ENCODE data around the gene SCFD2. TPM values are rescaled to one million over a fixed set of nuclear protein-coding genes. Genes with fewer than 3 reads are reported as not detected.

The SCFD2 gene
- total RNA-seq, 1 donor from 2014 or later = 17.2 TPM

- peaks cover 2% of the 10 kb centered on the region for H3K27me3 Mint-ChIP-seq (ENCODE audit: unreplicated experiment)
- no peak for DNase-seq
- no peak overlapping the region for H3K27ac Mint-ChIP-seq (ENCODE audit: unreplicated experiment)
These were observed 415.6 kb downstream of the SCFD2 start for GRCh38 chr4:52950226-52950625.

GRCh38 chr4:52949336-52949735 is 416.5 kb downstream of the SCFD2 start:
- no peak overlapping the region for H3K27ac Mint-ChIP-seq (ENCODE audit: unreplicated experiment)
- H3K27me3 Mint-ChIP-seq (ENCODE audit: unreplicated experiment) = no peaks in the 10 kb centered on the region
- peaks cover 4% of the 10 kb centered on the region for H3K9me3 Mint-ChIP-seq (ENCODE audit: unreplicated experiment)
- H3K4me3 Mint-ChIP-seq (ENCODE audit: unreplicated experiment) = no peak overlapping the region
- TF ChIP-seq CTCF (IDR thresholded peaks at IDR 0.05; ENCODE audit: partially characterized antibody, unreplicated experiment) = no peak
- DNase-seq = no peak
- H3K4me1 Mint-ChIP-seq (ENCODE audit: low read depth, unreplicated experiment) = peaks cover 36% of the 10 kb centered on the region
- H3K36me3 Mint-ChIP-seq (ENCODE audit: unreplicated experiment) = no peaks in the 10 kb centered on the region

More at GRCh38 chr4:52950226-52950625, 415.6 kb downstream of the SCFD2 start:
- Mint-ChIP-seq H3K4me1 (ENCODE audit: low read depth, unreplicated experiment) (peaks cover 42% of the 10 kb centered on the region), H3K36me3 (ENCODE audit: unreplicated experiment) (no peaks in the 10 kb centered on the region), H3K9me3 (ENCODE audit: unreplicated experiment) (peaks cover 4% of the 10 kb centered on the region), H3K4me3 (ENCODE audit: unreplicated experiment) (no peak overlapping the region)
- TF ChIP-seq CTCF (IDR thresholded peaks at IDR 0.05; ENCODE audit: partially characterized antibody, unreplicated experiment) = no peak

DNA sequence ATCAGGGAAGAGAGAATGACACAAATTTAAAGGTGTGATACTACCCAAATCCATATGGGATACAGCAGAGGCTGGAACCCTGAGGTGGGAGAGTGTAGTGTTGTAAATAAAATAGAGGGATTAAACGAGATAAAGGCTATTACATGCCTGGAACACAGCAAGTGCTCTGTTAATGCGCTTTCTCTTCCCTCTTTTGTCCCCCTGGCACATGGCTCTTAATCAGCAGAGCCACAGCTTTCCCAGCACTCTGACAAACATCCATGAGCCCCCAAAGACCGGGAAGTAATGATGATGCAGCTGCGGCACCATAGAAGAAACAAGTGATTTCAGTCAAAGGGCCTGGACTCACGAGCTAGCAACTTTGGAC is 417.8 kb downstream of the SCFD2 start:
- no peak for TF ChIP-seq CTCF (IDR thresholded peaks at IDR 0.05; ENCODE audit: partially characterized antibody, unreplicated experiment)
- no peaks in the 10 kb centered on the region for H3K36me3 Mint-ChIP-seq (ENCODE audit: unreplicated experiment)
- H3K4me1 Mint-ChIP-seq (ENCODE audit: low read depth, unreplicated experiment) = peaks cover 32% of the 10 kb centered on the region
- peak overlapping the region; percentile 98 for H3K27ac Mint-ChIP-seq (ENCODE audit: unreplicated experiment)
- H3K9me3 Mint-ChIP-seq (ENCODE audit: unreplicated experiment) = peaks cover 4% of the 10 kb centered on the region
- peak overlapping the region; percentile 47 for H3K4me3 Mint-ChIP-seq (ENCODE audit: unreplicated experiment)
- no peaks in the 10 kb centered on the region for H3K27me3 Mint-ChIP-seq (ENCODE audit: unreplicated experiment)
- DNase-seq = peak; percentile 32

DNA sequence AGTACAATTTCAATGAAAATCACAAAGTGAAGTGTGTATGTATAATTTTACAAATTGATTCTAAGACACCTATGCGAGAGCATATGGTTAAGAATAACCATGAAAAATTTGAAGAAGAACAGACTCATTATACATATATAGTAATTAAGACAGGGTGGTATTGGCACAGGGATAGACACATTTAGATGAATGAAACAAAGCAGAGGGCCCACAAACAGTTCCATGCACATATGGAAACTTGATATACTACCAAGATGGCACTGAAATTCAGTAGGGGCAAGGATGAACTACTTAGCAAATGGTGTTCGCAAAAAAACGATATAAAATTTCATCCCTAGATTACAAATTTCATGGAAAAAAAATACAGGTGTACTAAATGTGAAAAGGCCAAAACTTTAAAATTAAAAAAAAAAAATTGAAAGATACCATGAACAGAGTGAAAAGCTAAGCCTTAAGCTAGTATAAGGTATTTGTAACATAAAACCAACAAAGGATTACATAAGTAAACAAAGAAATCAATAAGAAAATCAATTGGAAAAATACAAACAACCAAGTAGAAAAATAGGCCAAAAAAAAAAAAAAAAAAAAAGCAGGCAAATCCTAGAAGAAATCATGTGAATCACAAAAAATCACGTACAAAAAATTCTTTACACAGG is 418.3 kb downstream of the SCFD2 start:
- Mint-ChIP-seq H3K36me3 (ENCODE audit: unreplicated experiment) (no peaks in the 10 kb centered on the region), H3K4me1 (ENCODE audit: low read depth, unreplicated experiment) (peaks cover 30% of the 10 kb centered on the region), H3K27me3 (ENCODE audit: unreplicated experiment) (no peaks in the 10 kb centered on the region), H3K9me3 (ENCODE audit: unreplicated experiment) (peaks cover 4% of the 10 kb centered on the region), H3K27ac (ENCODE audit: unreplicated experiment) (peak overlapping the region; percentile 98), H3K4me3 (ENCODE audit: unreplicated experiment) (peak overlapping the region; percentile 47)
- no peak for TF ChIP-seq CTCF (IDR thresholded peaks at IDR 0.05; ENCODE audit: partially characterized antibody, unreplicated experiment)
- DNase-seq = no peak

DNA sequence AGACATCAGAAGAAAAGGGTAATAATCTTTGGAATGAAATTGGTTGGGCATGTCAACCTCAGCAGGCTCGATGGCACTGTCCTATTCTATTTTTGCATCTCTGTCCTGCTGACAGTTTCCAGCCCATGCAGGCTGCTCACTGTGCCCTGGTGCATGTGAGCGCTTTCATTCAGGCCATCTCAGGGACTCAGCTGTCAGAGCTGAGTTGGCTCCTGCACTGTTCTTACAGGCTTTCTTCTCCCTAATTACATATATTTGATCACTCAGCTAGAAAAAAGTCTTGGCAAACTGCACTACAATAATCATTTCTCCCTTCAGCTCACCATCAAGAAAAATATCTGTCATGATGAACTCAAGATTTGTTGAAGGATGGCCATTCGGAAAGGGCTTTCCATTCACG is 419.0 kb downstream of the SCFD2 start:
- Mint-ChIP-seq H3K4me1 (ENCODE audit: low read depth, unreplicated experiment) (peaks cover 30% of the 10 kb centered on the region), H3K9me3 (ENCODE audit: unreplicated experiment) (peaks cover 4% of the 10 kb centered on the region), H3K4me3 (ENCODE audit: unreplicated experiment) (no peak overlapping the region), H3K36me3 (ENCODE audit: unreplicated experiment) (no peaks in the 10 kb centered on the region), H3K27ac (ENCODE audit: unreplicated experiment) (peak overlapping the region; percentile 98), H3K27me3 (ENCODE audit: unreplicated experiment) (no peaks in the 10 kb centered on the region)
- no peak for TF ChIP-seq CTCF (IDR thresholded peaks at IDR 0.05; ENCODE audit: partially characterized antibody, unreplicated experiment)
- DNase-seq = no peak

Measured in glutamatergic neuron (in vitro differentiated cells).